Mammary epithelial cell (primary cell): Measurements from ENCODE around the gene PSMB9.

ENCODE experiments used
- EZH2 ChIP-seq: IDR thresholded peaks from 2 replicates; pipeline ENCODE4 v1.6.1; 2012; ENCODE audit warnings: low read length, inconsistent platforms, borderline replicate concordance
- TF ChIP-seq, protein P1 (sequence below), 2 donors: IDR thresholded peaks in 1 of 2; conservative IDR thresholded peaks in 1 of 2; 2 replicates each; pipeline ENCODE4 v1.5.1; 2011 to 2012; ENCODE audit warnings: inconsistent platforms in 2 of 2, low read length in 2 of 2, mild to moderate bottlenecking in 2 of 2, control low read depth in 1 of 2, low read depth in 1 of 2; ENCODE audit not compliant: insufficient read depth in 1 of 2; ENCODE audit errors: extremely low read depth in 1 of 2

- TF ChIP-seq, protein P1, sequence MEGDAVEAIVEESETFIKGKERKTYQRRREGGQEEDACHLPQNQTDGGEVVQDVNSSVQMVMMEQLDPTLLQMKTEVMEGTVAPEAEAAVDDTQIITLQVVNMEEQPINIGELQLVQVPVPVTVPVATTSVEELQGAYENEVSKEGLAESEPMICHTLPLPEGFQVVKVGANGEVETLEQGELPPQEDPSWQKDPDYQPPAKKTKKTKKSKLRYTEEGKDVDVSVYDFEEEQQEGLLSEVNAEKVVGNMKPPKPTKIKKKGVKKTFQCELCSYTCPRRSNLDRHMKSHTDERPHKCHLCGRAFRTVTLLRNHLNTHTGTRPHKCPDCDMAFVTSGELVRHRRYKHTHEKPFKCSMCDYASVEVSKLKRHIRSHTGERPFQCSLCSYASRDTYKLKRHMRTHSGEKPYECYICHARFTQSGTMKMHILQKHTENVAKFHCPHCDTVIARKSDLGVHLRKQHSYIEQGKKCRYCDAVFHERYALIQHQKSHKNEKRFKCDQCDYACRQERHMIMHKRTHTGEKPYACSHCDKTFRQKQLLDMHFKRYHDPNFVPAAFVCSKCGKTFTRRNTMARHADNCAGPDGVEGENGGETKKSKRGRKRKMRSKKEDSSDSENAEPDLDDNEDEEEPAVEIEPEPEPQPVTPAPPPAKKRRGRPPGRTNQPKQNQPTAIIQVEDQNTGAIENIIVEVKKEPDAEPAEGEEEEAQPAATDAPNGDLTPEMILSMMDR (conservative IDR thresholded peaks at IDR 0.05 in 1 of 2, IDR thresholded peaks at IDR 0.05 in 1 of 2; ENCODE audit: extremely low read depth in 1 of 2, insufficient read depth in 1 of 2, low read depth in 1 of 2, low read length in 2 of 2), result no peak
- TF ChIP-seq EZH2, result no peak
Observed at GRCh38 chr6:32830017-32830416, 24.0 kb upstream of the PSMB9 start.
